Nephron (organoid): Measurements from ENCODE around the gene CASTOR1.

Experiments used
- H3K27ac Mint-ChIP-seq, 3 experiments: 2 replicates each; pipeline ENCODE4 v1.8.0; 2020; ENCODE audit warnings: mixed read lengths in 3 of 3, mild to moderate bottlenecking in 2 of 3, moderate library complexity in 1 of 3
- H3K27me3 Mint-ChIP-seq: 2 replicates; pipeline ENCODE4 v1.8.0; 2021; ENCODE audit warnings: low read depth, mild to moderate bottlenecking, moderate library complexity, mixed read lengths
- H3K36me3 Mint-ChIP-seq: 2 replicates; pipeline ENCODE4 v1.8.0; 2020; ENCODE audit warnings: low read depth, mixed read lengths
- H3K4me1 Mint-ChIP-seq: 2 replicates; pipeline ENCODE4 v1.8.0; 2020; ENCODE audit warnings: mixed read lengths
- H3K4me3 Mint-ChIP-seq, 3 experiments: 2 replicates each; pipeline ENCODE4 v1.8.0; 2020; ENCODE audit warnings: mild to moderate bottlenecking in 3 of 3, mixed read lengths in 3 of 3, moderate library complexity in 2 of 3
- H3K9me3 Mint-ChIP-seq: 2 replicates; pipeline ENCODE4 v1.8.0; 2020; ENCODE audit warnings: mixed read lengths
- CTCF ChIP-seq, 3 experiments: fragments of 200-600 bp; sonication (generic); IDR thresholded peaks; one replicate each; pipeline ENCODE4 v1.5.0; 2021; ENCODE audit warnings: antibody characterized with exemption in 3 of 3; ENCODE audit not compliant: unreplicated experiment in 3 of 3

CASTOR1 gene

GRCh38 chr22:30305906-30306626, 16.8 kb upstream of the CASTOR1 start:
- H3K27ac Mint-ChIP-seq: peak overlapping the region in 2 of 3 experiments; percentile 53 to 91
- H3K27me3 Mint-ChIP-seq: no peaks in the 10 kb centered on the region
- TF ChIP-seq CTCF (IDR thresholded peaks at IDR 0.05; ENCODE audit: unreplicated experiment in 3 of 3): no peak
- no peak overlapping the region for H3K4me3 Mint-ChIP-seq
- peaks cover 49% of the 10 kb centered on the region for H3K4me1 Mint-ChIP-seq
- peaks cover 3% of the 10 kb centered on the region for H3K36me3 Mint-ChIP-seq
- no peaks in the 10 kb centered on the region for H3K9me3 Mint-ChIP-seq

GRCh38 chr22:30305519-30305905, 16.2 kb upstream of the CASTOR1 start:
- peak overlapping the region in 2 of 3 experiments; percentile 3 to 91 for H3K27ac Mint-ChIP-seq
- peaks cover 43% of the 10 kb centered on the region for H3K4me1 Mint-ChIP-seq
- H3K36me3 Mint-ChIP-seq: peaks cover 3% of the 10 kb centered on the region
- no peaks in the 10 kb centered on the region for H3K9me3 Mint-ChIP-seq
- H3K4me3 Mint-ChIP-seq: no peak overlapping the region
- H3K27me3 Mint-ChIP-seq: no peaks in the 10 kb centered on the region
- TF ChIP-seq CTCF (IDR thresholded peaks at IDR 0.05; ENCODE audit: unreplicated experiment in 3 of 3): no peak

- Mint-ChIP-seq H3K9me3 (no peaks in the 10 kb centered on the region), H3K4me3 (no peak overlapping the region), H3K27me3 (no peaks in the 10 kb centered on the region), H3K4me1 (peaks cover 39% of the 10 kb centered on the region), H3K27ac (peak overlapping the region in 2 of 3 experiments; percentile 3 to 91), H3K36me3 (peaks cover 3% of the 10 kb centered on the region)
- TF ChIP-seq CTCF (IDR thresholded peaks at IDR 0.05; ENCODE audit: unreplicated experiment in 3 of 3): no peak
Measured at GRCh38 chr22:30304495-30305244, 15.4 kb upstream of the CASTOR1 start.

- TF ChIP-seq CTCF (IDR thresholded peaks at IDR 0.05; ENCODE audit: unreplicated experiment in 3 of 3): no peak
- Mint-ChIP-seq H3K4me1 (peaks cover 30% of the 10 kb centered on the region), H3K27ac (no peak overlapping the region), H3K27me3 (no peaks in the 10 kb centered on the region), H3K9me3 (no peaks in the 10 kb centered on the region), H3K4me3 (no peak overlapping the region), H3K36me3 (peaks cover 3% of the 10 kb centered on the region)
Measured at GRCh38 chr22:30302810-30303138, 13.5 kb upstream of the CASTOR1 start.

GRCh38 chr22:30301995-30302809, 12.9 kb upstream of the CASTOR1 start:
- H3K4me3 Mint-ChIP-seq: no peak overlapping the region

More at GRCh38 chr22:30301995-30302809, 12.9 kb upstream of the CASTOR1 start:
- H3K27ac Mint-ChIP-seq: no peak overlapping the region
- H3K36me3 Mint-ChIP-seq: peaks cover 6% of the 10 kb centered on the region
- no peak for TF ChIP-seq CTCF (IDR thresholded peaks at IDR 0.05; ENCODE audit: unreplicated experiment in 3 of 3)
- H3K27me3 Mint-ChIP-seq: no peaks in the 10 kb centered on the region
- H3K4me1 Mint-ChIP-seq: peaks cover 25% of the 10 kb centered on the region
- H3K9me3 Mint-ChIP-seq: no peaks in the 10 kb centered on the region
